Skeletal muscle tissue (tissue), 4 donors: Measurements from ENCODE around the gene HIVEP2. TPM values are rescaled to one million over a fixed set of nuclear protein-coding genes. Genes with fewer than 3 reads are reported as not detected.

Source experiments
- H3K27ac ChIP-seq: one replicate; pipeline ENCODE4 v1.7.0; 2013; ENCODE audit warnings: mild to moderate bottlenecking, low read depth, low read length, inconsistent platforms
- H3K27me3 ChIP-seq, 3 donors: one replicate each; pipeline ENCODE4 v1.7.0; 2013; ENCODE audit warnings: low read length in 3 of 3; ENCODE audit not compliant: control insufficient read depth in 3 of 3, insufficient read depth in 3 of 3
- H3K36me3 ChIP-seq, 3 donors: one replicate each; pipeline ENCODE4 v1.7.0; 2013; ENCODE audit warnings: low read length in 3 of 3; ENCODE audit not compliant: control insufficient read depth in 3 of 3, insufficient read depth in 3 of 3
- H3K4me1 ChIP-seq, 3 donors: one replicate each; pipeline ENCODE4 v1.7.0; 2013; ENCODE audit warnings: low read length in 3 of 3, mild to moderate bottlenecking in 3 of 3; ENCODE audit not compliant: control insufficient read depth in 3 of 3, insufficient read depth in 3 of 3
- H3K4me3 ChIP-seq, 3 donors: one replicate each; pipeline ENCODE4 v1.7.0; 2013; ENCODE audit warnings: low read length in 3 of 3
- H3K9ac ChIP-seq, 3 donors: one replicate each; pipeline ENCODE4 v1.7.0; 2013; ENCODE audit warnings: low read length in 3 of 3, mild to moderate bottlenecking in 3 of 3, moderate library complexity in 2 of 3, low read depth in 1 of 3
- H3K9me3 ChIP-seq, 3 donors: one replicate each; pipeline ENCODE4 v1.7.0; 2013; ENCODE audit warnings: low read length in 3 of 3; ENCODE audit not compliant: control insufficient read depth in 3 of 3
- total RNA-seq: library from RNA; depleted of rRNA; stranded (reverse); fragments of >200 nt; gene quantifications from one replicate; pipeline ENCODE4 v1.2.3, GENCODE V29; 2014
- donor health status: Osteomylitis.

The HIVEP2 gene
- total RNA-seq, 1 donor from 2014 or later: 17.7 TPM

DNA sequence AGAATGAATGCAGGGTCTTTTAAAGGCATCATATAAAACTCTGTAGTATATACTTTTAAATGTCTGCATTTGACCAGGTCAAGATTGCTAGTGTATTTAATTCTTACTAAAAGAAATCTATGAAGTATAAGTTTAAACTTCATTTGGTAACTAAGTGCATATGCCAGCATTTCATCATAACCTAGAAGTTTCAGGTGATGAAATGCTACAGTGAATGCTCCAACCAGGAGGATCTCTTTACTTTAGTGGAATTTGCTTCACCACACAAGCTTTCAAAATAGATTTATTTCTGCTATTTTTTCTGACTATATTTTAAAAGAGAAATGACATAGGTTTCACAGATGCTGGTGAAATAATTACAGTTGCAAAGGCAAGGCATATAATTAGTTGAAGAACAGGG, 141.9 kb downstream of the HIVEP2 start:
- H3K27ac ChIP-seq: no peak overlapping the region
- no peaks in the 10 kb centered on the region for H3K9me3 ChIP-seq
- H3K4me3 ChIP-seq: no peak overlapping the region
- peaks cover 7 to 28% (median 11%) of the 10 kb centered on the region in 3 donors for H3K4me1 ChIP-seq
- H3K36me3 ChIP-seq: no peaks in the 10 kb centered on the region
- H3K27me3 ChIP-seq: no peaks in the 10 kb centered on the region
- H3K9ac ChIP-seq: no peak overlapping the region

DNA sequence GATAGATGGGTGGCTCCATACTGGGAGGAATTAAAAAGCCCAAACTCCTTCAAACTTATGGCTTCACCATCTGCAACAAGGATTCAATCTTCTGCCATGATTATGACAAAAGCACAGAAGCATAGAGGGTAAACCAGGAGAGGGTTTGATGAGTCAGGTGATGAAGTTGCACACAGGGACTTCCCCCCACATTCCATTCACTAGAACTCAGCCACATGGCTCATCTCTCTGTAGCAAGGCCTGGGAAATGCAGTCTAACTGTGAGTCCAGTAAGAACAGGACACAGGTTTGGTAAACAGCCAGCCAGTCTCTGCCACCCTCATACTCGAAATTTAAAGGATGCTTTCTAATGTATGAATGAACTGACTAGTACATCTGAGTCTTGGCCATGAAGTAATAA, 142.9 kb downstream of the HIVEP2 start:
- Histone ChIP-seq H3K9ac (no peak overlapping the region), H3K36me3 (no peaks in the 10 kb centered on the region), H3K4me1 (peaks cover 7 to 23% (median 11%) of the 10 kb centered on the region in 3 donors), H3K9me3 (no peaks in the 10 kb centered on the region), H3K4me3 (no peak overlapping the region), H3K27me3 (no peaks in the 10 kb centered on the region), H3K27ac (no peak overlapping the region)

DNA sequence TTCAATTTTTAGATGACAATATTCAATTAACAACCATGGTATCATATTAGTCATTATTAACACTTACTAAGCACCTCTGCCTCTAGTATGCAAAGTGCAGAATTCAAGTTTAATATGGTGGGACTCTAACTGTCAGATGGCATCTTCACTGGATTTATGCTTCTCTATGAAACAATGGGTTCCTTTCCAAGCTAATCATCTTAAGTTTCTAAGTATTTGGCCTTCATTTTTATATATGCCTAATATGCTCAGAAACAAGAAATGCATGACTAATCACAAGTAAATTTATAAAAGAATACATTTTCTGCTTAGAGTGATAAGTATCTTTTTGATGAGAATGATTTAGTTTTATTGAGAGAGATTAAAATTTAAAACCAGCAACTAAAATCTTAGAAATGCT, 144.7 kb downstream of the HIVEP2 start:
- Histone ChIP-seq H3K27me3 (no peaks in the 10 kb centered on the region), H3K36me3 (no peaks in the 10 kb centered on the region), H3K27ac (no peak overlapping the region), H3K9me3 (no peaks in the 10 kb centered on the region), H3K4me3 (no peak overlapping the region), H3K4me1 (peaks cover 5 to 20% (median 11%) of the 10 kb centered on the region in 3 donors), H3K9ac (no peak overlapping the region)

DNA sequence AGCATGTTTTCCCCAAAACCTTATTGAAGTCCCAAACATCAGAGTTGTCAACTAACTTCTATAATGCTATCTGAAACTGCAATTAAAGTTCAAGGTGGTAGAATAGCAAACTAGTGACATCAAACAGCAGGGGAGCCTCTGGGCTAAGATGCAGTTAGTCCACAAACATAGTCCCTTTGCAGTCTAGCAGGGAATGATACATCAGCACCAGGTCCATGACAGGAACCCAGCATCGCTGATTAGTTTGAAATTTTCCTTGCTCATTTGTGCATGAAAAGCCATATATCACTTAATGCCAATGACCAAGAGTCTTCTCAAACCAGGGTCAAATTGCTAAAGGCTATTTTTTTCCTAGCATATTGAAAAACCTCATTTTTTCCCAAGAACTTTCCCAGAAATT, 145.3 kb downstream of the HIVEP2 start:
- Histone ChIP-seq H3K9me3 (no peaks in the 10 kb centered on the region), H3K27ac (no peak overlapping the region), H3K9ac (no peak overlapping the region), H3K36me3 (no peaks in the 10 kb centered on the region), H3K4me3 (no peak overlapping the region), H3K27me3 (no peaks in the 10 kb centered on the region), H3K4me1 (peaks cover 0 to 14% (median 11%) of the 10 kb centered on the region in 3 donors)

DNA sequence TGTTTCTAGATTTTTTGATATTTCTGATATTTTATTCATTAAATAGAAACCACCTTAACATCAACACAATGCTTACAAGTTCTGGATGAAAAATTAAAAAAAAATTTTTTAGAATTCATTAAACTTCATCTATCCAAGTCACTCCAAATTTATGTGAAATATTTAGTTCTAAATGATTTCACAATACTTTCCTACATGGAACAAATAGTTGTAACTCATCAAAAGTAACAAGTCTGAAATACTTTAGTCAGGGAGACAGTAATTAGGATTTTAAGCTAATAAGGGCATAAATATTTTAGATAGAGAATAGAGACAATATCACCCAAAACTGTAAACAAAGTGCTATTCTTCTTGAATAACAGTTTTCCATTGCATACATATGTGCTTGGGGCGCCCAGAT, 147.8 kb downstream of the HIVEP2 start:
- Histone ChIP-seq H3K9ac (no peak overlapping the region), H3K27ac (no peak overlapping the region), H3K4me1 (peaks cover 0 to 10% (median 7%) of the 10 kb centered on the region in 3 donors), H3K9me3 (no peaks in the 10 kb centered on the region), H3K4me3 (no peak overlapping the region), H3K27me3 (no peaks in the 10 kb centered on the region), H3K36me3 (no peaks in the 10 kb centered on the region)

DNA sequence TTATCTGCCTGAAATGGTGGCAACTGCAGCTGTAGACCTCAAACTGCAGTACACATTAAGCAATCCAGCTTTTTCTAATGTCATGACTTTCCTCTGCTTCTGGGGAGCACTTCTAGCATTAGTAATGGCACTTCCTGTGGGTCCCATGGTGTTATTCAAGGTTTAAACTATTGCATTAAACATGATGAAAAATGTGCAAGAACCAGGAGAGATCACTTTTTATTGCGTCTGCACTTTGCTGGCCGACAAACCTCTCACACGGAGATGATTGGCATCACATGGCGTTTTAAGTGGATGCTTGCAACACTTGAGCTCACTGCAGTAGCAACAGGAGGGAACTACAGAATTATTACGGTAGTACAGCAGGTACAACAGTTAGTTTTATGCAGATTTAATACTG, 148.4 kb downstream of the HIVEP2 start:
- Histone ChIP-seq H3K9me3 (no peaks in the 10 kb centered on the region), H3K36me3 (no peaks in the 10 kb centered on the region), H3K27me3 (no peaks in the 10 kb centered on the region), H3K4me3 (no peak overlapping the region), H3K9ac (no peak overlapping the region), H3K4me1 (peaks cover 0 to 8% (median 4%) of the 10 kb centered on the region in 3 donors), H3K27ac (no peak overlapping the region)

DNA sequence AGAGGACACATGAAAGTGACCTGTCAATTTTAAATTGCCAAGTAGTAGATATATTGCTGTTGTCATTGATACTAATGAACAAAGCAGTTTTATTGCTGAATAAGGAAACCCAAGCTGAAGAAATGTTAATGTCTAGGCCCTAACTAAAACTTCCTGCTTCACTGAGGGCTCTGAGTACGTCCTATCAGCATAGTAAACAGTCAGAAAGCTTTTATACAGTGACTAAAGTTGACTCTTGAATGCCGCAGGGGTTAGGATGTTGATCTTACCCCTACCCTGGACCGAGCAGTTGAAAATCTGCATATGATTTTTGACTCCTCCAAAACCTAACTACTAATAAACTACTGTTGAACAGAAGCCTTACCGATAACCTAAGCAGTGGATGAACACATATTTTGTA, 149.0 kb downstream of the HIVEP2 start:
- H3K27me3 ChIP-seq: no peaks in the 10 kb centered on the region
- no peaks in the 10 kb centered on the region for H3K9me3 ChIP-seq
- H3K27ac ChIP-seq: no peak overlapping the region
- no peak overlapping the region for H3K4me3 ChIP-seq
- peaks cover 0 to 8% (median 4%) of the 10 kb centered on the region in 3 donors for H3K4me1 ChIP-seq
- no peak overlapping the region for H3K9ac ChIP-seq
- H3K36me3 ChIP-seq: no peaks in the 10 kb centered on the region

DNA sequence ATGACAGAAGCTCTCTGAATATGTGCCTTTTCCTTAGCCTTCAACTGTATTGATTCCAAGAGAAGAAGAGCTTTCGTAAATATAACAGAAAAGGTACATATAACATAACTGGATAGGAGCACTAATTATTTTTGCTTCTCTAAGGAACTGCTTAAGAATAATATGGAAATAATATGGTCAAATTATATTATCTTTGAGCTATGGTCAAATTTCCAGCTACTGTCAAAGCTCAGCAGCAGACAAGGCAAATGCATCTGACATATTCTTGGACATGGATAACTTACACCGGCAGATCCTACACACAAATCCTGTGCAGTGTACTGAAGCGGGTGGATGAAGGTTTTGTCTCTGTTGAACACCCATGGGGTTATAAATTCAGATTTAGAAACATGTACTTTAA, 150.6 kb downstream of the HIVEP2 start:
- H3K4me1 ChIP-seq: peaks cover 0 to 8% (median 0%) of the 10 kb centered on the region in 3 donors

DNA sequence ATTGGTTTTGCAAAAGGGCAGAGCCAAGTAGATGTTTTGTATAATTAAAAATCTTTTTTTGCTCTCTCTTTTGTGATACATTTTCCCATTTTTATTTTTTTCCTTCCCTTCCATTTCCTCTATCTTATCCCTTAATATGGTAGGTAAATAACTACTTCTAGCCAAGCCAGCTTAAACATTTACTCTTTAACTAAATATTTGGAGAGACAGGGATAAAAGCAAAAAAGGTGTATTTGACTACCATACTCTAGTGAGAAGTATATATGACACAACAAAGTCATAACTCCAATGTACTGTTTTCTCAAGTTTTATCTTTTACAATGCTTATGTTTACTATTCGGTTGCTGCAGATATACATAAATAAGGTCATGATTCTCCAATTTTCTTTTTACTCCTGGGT, 154.7 kb downstream of the HIVEP2 start:
- H3K9ac ChIP-seq: no peak overlapping the region
- no peaks in the 10 kb centered on the region for H3K27me3 ChIP-seq
- no peaks in the 10 kb centered on the region for H3K4me1 ChIP-seq
- no peak overlapping the region for H3K27ac ChIP-seq
- H3K9me3 ChIP-seq: no peaks in the 10 kb centered on the region
- H3K4me3 ChIP-seq: no peak overlapping the region
- no peaks in the 10 kb centered on the region for H3K36me3 ChIP-seq

More for the DNA sequence above, 150.6 kb downstream of the HIVEP2 start:
- no peak overlapping the region for H3K27ac ChIP-seq
- no peak overlapping the region for H3K4me3 ChIP-seq
- no peaks in the 10 kb centered on the region for H3K36me3 ChIP-seq
- H3K9me3 ChIP-seq: no peaks in the 10 kb centered on the region
- H3K9ac ChIP-seq: no peak overlapping the region
- H3K27me3 ChIP-seq: no peaks in the 10 kb centered on the region

DNA sequence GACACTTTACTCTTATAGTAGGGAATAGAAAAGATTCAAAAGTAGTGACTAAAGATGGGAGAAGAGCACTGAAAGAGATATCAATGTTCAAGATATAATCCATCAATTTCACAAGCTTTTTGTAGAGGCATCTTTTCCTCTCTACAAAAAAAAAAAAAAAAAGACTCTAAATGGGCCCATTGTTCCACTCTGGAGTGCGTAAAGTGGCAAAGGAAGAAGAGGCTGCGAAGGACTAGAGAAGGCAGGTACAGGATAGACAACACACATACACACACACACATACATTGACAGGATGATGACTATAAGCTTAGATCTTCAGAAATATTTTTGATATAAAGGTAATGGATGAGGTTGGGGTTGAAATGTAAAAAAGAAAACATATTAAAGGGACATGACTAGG, 157.6 kb downstream of the HIVEP2 start:
- Histone ChIP-seq H3K36me3 (no peaks in the 10 kb centered on the region), H3K9ac (no peak overlapping the region), H3K27me3 (no peaks in the 10 kb centered on the region), H3K4me1 (no peaks in the 10 kb centered on the region), H3K9me3 (no peaks in the 10 kb centered on the region), H3K4me3 (no peak overlapping the region), H3K27ac (no peak overlapping the region)

DNA sequence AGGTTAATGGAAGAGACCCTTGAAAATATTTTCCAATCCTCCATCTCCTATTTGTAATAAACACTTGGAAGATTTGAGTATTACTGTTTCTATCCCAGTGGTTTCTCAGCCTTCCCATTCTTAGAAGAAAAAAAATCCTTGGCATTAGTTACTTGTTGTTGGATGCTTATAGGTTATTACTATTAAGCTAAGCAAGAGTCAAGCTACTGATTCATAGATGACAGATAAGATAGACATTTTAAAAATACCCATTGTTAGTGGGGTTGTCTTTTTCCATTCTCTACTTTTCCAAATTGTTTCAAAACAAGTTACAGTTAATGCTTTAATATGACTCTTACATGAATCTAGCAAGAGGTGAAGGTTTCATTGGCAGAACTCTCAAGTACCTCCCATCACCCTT, 158.5 kb downstream of the HIVEP2 start:
- no peak overlapping the region for H3K9ac ChIP-seq
- H3K4me1 ChIP-seq: no peaks in the 10 kb centered on the region
- H3K27ac ChIP-seq: no peak overlapping the region
- H3K4me3 ChIP-seq: no peak overlapping the region
- H3K36me3 ChIP-seq: peaks cover 0 to under 1% (median 0%) of the 10 kb centered on the region in 3 donors
- H3K9me3 ChIP-seq: no peaks in the 10 kb centered on the region
- H3K27me3 ChIP-seq: no peaks in the 10 kb centered on the region
